HCT116 (cell line): ENCODE results near the gene SYT7. TPM values are rescaled to one million over a fixed set of nuclear protein-coding genes. Genes with fewer than 3 reads are reported as not detected.

ENCODE experiments used
- ATAC-seq: fragments of 200-7000 bp; cut with Tn5 transposase; 2 replicates; pipeline ENCODE4 v1.9.1; 2020; ENCODE audit warnings: mild to moderate bottlenecking, moderate library complexity
- BruUV-seq: library from RNA; stranded (reverse); fragments of 400-500 nt; replicated peaks from 2 replicates; lab custom pipeline; 2021; lab: Mats Ljungman, UMichigan
- CTCF ChIA-PET: fragments of 300-600 bp; sonication (Branson Sonifier 250); formaldehyde crosslinking; loops from one replicate; lab custom pipeline; 2021; ENCODE audit warnings: antibody characterized with exemption; lab: Charles Lee
- POLR2A ChIA-PET: fragments of 300-600, 350-600 bp; sonication (Branson Sonifier 250); formaldehyde crosslinking; loops from one replicate; lab custom pipeline; 2021; ENCODE audit warnings: antibody characterized with exemption; lab: Charles Lee
- RAD21 ChIA-PET, 2 experiments: fragments of 300-600 bp; sonication (Branson Sonifier 250); formaldehyde crosslinking; loops; one replicate each; lab custom pipeline; 2023; ENCODE audit warnings: low total read pairs in 2 of 2; ENCODE audit not compliant: uncharacterized antibody in 2 of 2, unreplicated experiment in 2 of 2, low non-redundant PET in 1 of 2; lab: Charles Lee
- DNase-seq: peaks from one replicate; pipeline ENCODE4 v3.0.0-alpha.2; 2010; ENCODE audit warnings: low read depth, low spot score
- H2AFZ ChIP-seq: fragments of 200-600 bp; shearing (Covaris generic), sonication (generic); 2 replicates; pipeline ENCODE4 v1.6.1; 2017; ENCODE audit warnings: low read depth, mixed run types, mixed read lengths, antibody characterized with exemption, low read length; ENCODE audit not compliant: poor library complexity, severe bottlenecking
- H3K27ac ChIP-seq: 2 replicates; pipeline ENCODE4 v1.5.1; 2012; ENCODE audit warnings: low read depth, low read length
- H3K27me3 ChIP-seq: fragments of 200-600 bp; sonication (generic); 2 replicates; pipeline ENCODE4 v1.6.1; 2016; ENCODE audit warnings: mixed run types, low read length, mixed read lengths; ENCODE audit not compliant: insufficient read depth
- H3K36me3 ChIP-seq, 2 experiments: fragments of 200-500 bp in 1 of 2; fragments of 200-600 bp in 1 of 2; sonication (Bioruptor generic) in 1 of 2; sonication (generic) in 1 of 2; 2 replicates each; pipeline versions ENCODE4 v1.5.1 to v1.6.1; 2014 to 2016; ENCODE audit warnings: low read length in 2 of 2, inconsistent platforms in 1 of 2, mixed read lengths in 1 of 2, mixed run types in 1 of 2; ENCODE audit not compliant: insufficient read depth in 2 of 2, control insufficient read depth in 1 of 2
- H3K4me1 ChIP-seq, 2 experiments: fragments of 200-600 bp in 1 of 2; sonication (generic) in 1 of 2; 2 replicates each; pipeline versions ENCODE4 v1.5.1 to v1.6.1; 2012 to 2017; ENCODE audit warnings: low read length in 2 of 2, inconsistent platforms in 1 of 2, mild to moderate bottlenecking in 1 of 2, mixed read lengths in 1 of 2, mixed run types in 1 of 2, moderate library complexity in 1 of 2; ENCODE audit not compliant: insufficient read depth in 2 of 2, control insufficient read depth in 1 of 2
- H3K4me2 ChIP-seq: fragments of 200-600 bp; sonication (generic); 2 replicates; pipeline ENCODE4 v1.6.1; 2017; ENCODE audit warnings: mixed run types, low read length, mixed read lengths
- H3K4me3 ChIP-seq, 2 experiments: fragments of 200-600 bp in 1 of 2; sonication (generic) in 1 of 2; replicated peaks in 1 of 2; 2 replicates each; pipeline ENCODE4 v1.5.1; 2011 to 2016; ENCODE audit warnings: low read length in 2 of 2, control low read depth in 1 of 2, low read depth in 1 of 2, mild to moderate bottlenecking in 1 of 2, mixed read lengths in 1 of 2, mixed run types in 1 of 2
- H3K79me2 ChIP-seq: fragments of 200-600 bp; sonication (generic); 2 replicates; pipeline ENCODE4 v1.6.1; 2017; ENCODE audit warnings: mild to moderate bottlenecking, mixed run types, low read length, moderate library complexity, mixed read lengths; ENCODE audit not compliant: insufficient read depth
- H3K9ac ChIP-seq: fragments of 200-600 bp; sonication (generic); 2 replicates; pipeline ENCODE4 v1.6.1; 2016; ENCODE audit warnings: low read length, mixed read lengths
- H3K9me2 ChIP-seq: fragments of 200-600 bp; sonication (generic), shearing (Covaris generic); 2 replicates; pipeline ENCODE4 v1.6.1; 2017; ENCODE audit warnings: mixed run types, mild to moderate bottlenecking, moderate library complexity; ENCODE audit not compliant: insufficient read depth
- H3K9me3 ChIP-seq, 2 experiments: fragments of 200-500 bp in 1 of 2; fragments of 200-600 bp in 1 of 2; sonication (Bioruptor generic) in 1 of 2; sonication (generic) in 1 of 2; 2 replicates each; pipeline ENCODE4 v1.6.1; 2014 to 2017; ENCODE audit warnings: low read length in 2 of 2, mixed read lengths in 2 of 2, inconsistent platforms in 1 of 2, low read depth in 1 of 2, mild to moderate bottlenecking in 1 of 2, mixed run types in 1 of 2, moderate library complexity in 1 of 2; ENCODE audit not compliant: control insufficient read depth in 1 of 2, insufficient read depth in 1 of 2
- H4K20me1 ChIP-seq: fragments of 200-600 bp; sonication (generic), shearing (Covaris generic); 2 replicates; pipeline ENCODE4 v1.6.1; 2017; ENCODE audit warnings: mixed run types, mild to moderate bottlenecking, moderate library complexity; ENCODE audit not compliant: insufficient read depth
- CEBPB ChIP-seq: IDR thresholded peaks from 2 replicates; pipeline ENCODE4 v1.6.1; 2012; ENCODE audit warnings: low read depth
- CTCF ChIP-seq, 3 experiments: fragments of 200-600 bp in 1 of 3; sonication (generic) in 1 of 3; IDR thresholded peaks in 2 of 3; conservative IDR thresholded peaks in 1 of 3; 2 replicates each; pipeline ENCODE4 v1.5.1; 2012 to 2017; ENCODE audit warnings: low read depth in 2 of 3, low read length in 2 of 3, antibody characterized with exemption in 1 of 3, borderline replicate concordance in 1 of 3, control low read depth in 1 of 3, mild to moderate bottlenecking in 1 of 3, mixed read lengths in 1 of 3, mixed run types in 1 of 3, moderate library complexity in 1 of 3; ENCODE audit not compliant: insufficient read depth in 1 of 3
- EZH2phosphoT487 ChIP-seq: fragments of 200-600 bp; IDR thresholded peaks from 2 replicates; pipeline ENCODE4 v1.6.1; 2018; ENCODE audit warnings: antibody characterized with exemption, borderline replicate concordance
- FOSL1 ChIP-seq: IDR thresholded peaks from 2 replicates; pipeline ENCODE4 v1.6.1; 2012; ENCODE audit warnings: low read depth
- JUND ChIP-seq: IDR thresholded peaks from 2 replicates; pipeline ENCODE4 v1.6.1; 2012
- REST ChIP-seq: IDR thresholded peaks from 2 replicates; pipeline ENCODE4 v1.6.1; 2012; ENCODE audit warnings: low read depth
- YY1 ChIP-seq: IDR thresholded peaks from 2 replicates; pipeline ENCODE4 v1.6.1; 2011; ENCODE audit warnings: low read length, low read depth, moderate library complexity, mild to moderate bottlenecking; ENCODE audit not compliant: insufficient replicate concordance; ENCODE audit errors: extremely low read depth
- ZFX ChIP-seq: fragments of 450-650 bp; IDR thresholded peaks from 2 replicates; pipeline ENCODE4 v1.6.1; 2017
- intact Hi-C: fragments of 100-400 bp; cut with micrococcal nuclease; formaldehyde crosslinking; loops from 2 replicates; pipeline ENCODE4 v1.10.0; 2022
- total RNA-seq: library from RNA; stranded (reverse); gene quantifications from one replicate; pipeline ENCODE4 v1.2.1, GENCODE V29; 2021; ENCODE audit not compliant: unreplicated experiment
- TF ChIP-seq, protein P1 (sequence below): IDR thresholded peaks from 2 replicates; pipeline ENCODE4 v1.6.1; 2011; ENCODE audit warnings: mild to moderate bottlenecking, low read length, moderate library complexity; ENCODE audit not compliant: insufficient replicate concordance; ENCODE audit errors: extremely low read depth

Gene SYT7
- total RNA-seq, 1 experiment from 2014 or later, result 27.4 TPM

GRCh38 chr11:61544466-61544865 lies 36.4 kb downstream of the SYT7 start:
- Histone ChIP-seq H3K79me2 (no peaks in the 10 kb centered on the region), H3K9me3 (no peaks in the 10 kb centered on the region), H3K9ac (no peak overlapping the region), H3K36me3 (no peaks in the 10 kb centered on the region; a peak in 1 of 4 replicates), H3K27me3 (no peaks in the 10 kb centered on the region), H3K4me3 (no peak overlapping the region), H3K9me2 (no peaks in the 10 kb centered on the region), H3K27ac (no peak overlapping the region), H3K4me2 (no peak overlapping the region), H4K20me1 (no peaks in the 10 kb centered on the region), H3K4me1 (peaks cover 6 to 23% of the 10 kb centered on the region in 2 experiments), H2AFZ (no peak overlapping the region)
- CTCF ChIA-PET, result interaction anchor here (1.9 to 2.0 kb wide), 2 partner anchors 23 to 94 kb away, joined by 6 to 7 read pairs; no protein-coding TSS in a partner anchor
- intact Hi-C loops, result no loop called here
- BruUV-seq, result no TSS peak
- ATAC-seq, result no peak
- no peak for DNase-seq
- POLR2A ChIA-PET, result no interaction called here
- RAD21 ChIA-PET, result no interaction called here
- no peak for TF ChIP-seq JUND
- TF ChIP-seq REST, result no peak
- TF ChIP-seq CTCF (IDR thresholded peaks at IDR 0.05 in 2 of 3, conservative IDR thresholded peaks at IDR 0.05 in 1 of 3; ENCODE audit: borderline replicate concordance in 1 of 3, insufficient read depth in 1 of 3, low read depth in 2 of 3, low read length in 2 of 3), result no peak
- TF ChIP-seq, protein P1, sequence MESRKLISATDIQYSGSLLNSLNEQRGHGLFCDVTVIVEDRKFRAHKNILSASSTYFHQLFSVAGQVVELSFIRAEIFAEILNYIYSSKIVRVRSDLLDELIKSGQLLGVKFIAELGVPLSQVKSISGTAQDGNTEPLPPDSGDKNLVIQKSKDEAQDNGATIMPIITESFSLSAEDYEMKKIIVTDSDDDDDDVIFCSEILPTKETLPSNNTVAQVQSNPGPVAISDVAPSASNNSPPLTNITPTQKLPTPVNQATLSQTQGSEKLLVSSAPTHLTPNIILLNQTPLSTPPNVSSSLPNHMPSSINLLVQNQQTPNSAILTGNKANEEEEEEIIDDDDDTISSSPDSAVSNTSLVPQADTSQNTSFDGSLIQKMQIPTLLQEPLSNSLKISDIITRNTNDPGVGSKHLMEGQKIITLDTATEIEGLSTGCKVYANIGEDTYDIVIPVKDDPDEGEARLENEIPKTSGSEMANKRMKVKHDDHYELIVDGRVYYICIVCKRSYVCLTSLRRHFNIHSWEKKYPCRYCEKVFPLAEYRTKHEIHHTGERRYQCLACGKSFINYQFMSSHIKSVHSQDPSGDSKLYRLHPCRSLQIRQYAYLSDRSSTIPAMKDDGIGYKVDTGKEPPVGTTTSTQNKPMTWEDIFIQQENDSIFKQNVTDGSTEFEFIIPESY, result no peak
- no peak for TF ChIP-seq FOSL1
- no peak for TF ChIP-seq YY1
- no peak for TF ChIP-seq ZFX
- no peak for TF ChIP-seq CEBPB
- TF ChIP-seq EZH2phosphoT487, result no peak
